Measurements from ENCODE around the gene SETMAR. TPM values are rescaled to one million over a fixed set of nuclear protein-coding genes. Genes with fewer than 3 reads are reported as not detected.

The SETMAR gene
- total and polyA plus RNA-seq, 12 donors = 11.5 to 53.7 (median 22.7) TPM

DNA sequence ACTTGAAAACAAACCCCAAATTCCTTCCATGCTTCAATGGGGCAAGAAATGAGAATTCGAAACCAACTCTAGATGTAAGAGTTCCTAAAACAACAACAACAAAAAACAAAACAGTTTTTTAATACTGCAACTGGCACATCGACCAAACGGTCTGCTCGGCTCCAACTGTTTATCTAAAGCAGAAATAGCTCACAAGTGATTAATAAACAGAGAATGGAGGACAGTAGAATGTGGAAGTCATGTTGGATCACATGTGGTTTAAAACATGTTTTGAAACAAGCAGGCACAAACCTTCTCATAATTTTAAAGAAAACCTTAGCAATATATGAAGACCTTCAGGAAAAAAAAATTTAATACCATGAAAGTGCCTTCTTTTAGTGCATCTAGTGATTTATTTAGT, 55.1 kb downstream of the SETMAR start:
- Histone ChIP-seq H3K9me3 (replicated peaks in 1 of 3) (no peaks in the 10 kb centered on the region), H3K4me3 (no peak overlapping the region), H3K36me3 (replicated peaks in 1 of 2) (no peaks in the 10 kb centered on the region), H3K4me1 (replicated peaks in 1 of 2) (peaks cover 14 to 22% of the 10 kb centered on the region in 2 donors), H3K27ac (no peak overlapping the region), H3K27me3 (no peaks in the 10 kb centered on the region)
- 77 to 93% (median 86%) methylated on average over 4 of the region's 4 CpGs for WGBS, 4 donors
- TF ChIP-seq POLR2A (IDR thresholded peaks at IDR 0.05) = no peak
- TF ChIP-seq, protein P1, sequence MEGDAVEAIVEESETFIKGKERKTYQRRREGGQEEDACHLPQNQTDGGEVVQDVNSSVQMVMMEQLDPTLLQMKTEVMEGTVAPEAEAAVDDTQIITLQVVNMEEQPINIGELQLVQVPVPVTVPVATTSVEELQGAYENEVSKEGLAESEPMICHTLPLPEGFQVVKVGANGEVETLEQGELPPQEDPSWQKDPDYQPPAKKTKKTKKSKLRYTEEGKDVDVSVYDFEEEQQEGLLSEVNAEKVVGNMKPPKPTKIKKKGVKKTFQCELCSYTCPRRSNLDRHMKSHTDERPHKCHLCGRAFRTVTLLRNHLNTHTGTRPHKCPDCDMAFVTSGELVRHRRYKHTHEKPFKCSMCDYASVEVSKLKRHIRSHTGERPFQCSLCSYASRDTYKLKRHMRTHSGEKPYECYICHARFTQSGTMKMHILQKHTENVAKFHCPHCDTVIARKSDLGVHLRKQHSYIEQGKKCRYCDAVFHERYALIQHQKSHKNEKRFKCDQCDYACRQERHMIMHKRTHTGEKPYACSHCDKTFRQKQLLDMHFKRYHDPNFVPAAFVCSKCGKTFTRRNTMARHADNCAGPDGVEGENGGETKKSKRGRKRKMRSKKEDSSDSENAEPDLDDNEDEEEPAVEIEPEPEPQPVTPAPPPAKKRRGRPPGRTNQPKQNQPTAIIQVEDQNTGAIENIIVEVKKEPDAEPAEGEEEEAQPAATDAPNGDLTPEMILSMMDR (IDR thresholded peaks at IDR 0.05) = no peak
- intact Hi-C loops (cut with DNase I) = loop anchor here in 1 of 2 donors (10.0 kb wide), 1 partner anchor 107 kb away; the partner anchor contains the start of gene SUMF1
- DNase-seq = no peak

DNA sequence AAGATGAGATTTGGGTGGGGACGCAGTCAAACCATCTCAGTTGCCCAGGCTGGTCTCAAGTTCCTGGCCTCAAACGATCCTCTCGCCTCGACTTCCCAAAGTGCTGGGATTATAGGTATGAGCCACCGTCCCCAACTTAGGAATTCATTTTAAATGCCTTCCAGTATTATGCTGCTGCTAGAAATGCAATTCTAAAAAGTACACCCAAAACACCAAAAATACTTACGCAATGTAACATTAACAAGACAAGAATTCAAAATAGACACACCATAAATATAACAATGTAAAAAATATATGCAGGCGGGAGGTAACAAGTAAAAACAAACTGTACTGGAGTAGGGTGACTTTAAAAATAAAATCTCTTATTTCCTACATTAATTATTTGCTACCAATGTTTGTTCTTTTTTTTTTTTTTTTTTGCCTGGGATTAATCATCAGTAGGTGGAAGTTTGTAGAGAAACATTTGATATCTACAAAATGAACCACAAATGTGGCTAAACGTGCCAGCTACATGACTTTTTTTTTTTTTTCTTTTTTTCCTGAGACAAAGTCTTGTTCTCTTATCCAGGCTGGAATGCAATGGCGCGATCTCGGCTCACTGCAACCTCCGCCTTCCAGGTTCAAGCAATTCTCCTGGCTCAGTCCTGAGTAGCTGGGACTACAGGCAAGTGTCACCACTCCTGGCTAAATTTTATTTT, 56.8 kb downstream of the SETMAR start:
- Histone ChIP-seq H3K9me3 (replicated peaks in 1 of 3) (no peaks in the 10 kb centered on the region), H3K27ac (no peak overlapping the region), H3K36me3 (replicated peaks in 1 of 2) (no peaks in the 10 kb centered on the region), H3K27me3 (no peaks in the 10 kb centered on the region), H3K4me3 (no peak overlapping the region), H3K4me1 (replicated peaks in 1 of 2) (peaks cover 9 to 13% of the 10 kb centered on the region in 2 donors)
- DNase-seq = no peak
- intact Hi-C loops (cut with DNase I) = loop anchor here in 1 of 2 donors (10.0 kb wide), 1 partner anchor 105 kb away; the partner anchor contains the start of gene SUMF1
- TF ChIP-seq POLR2A (IDR thresholded peaks at IDR 0.05) = no peak
- TF ChIP-seq, protein P1 (IDR thresholded peaks at IDR 0.05) = no peak
- WGBS, 4 donors = 83 to 95% (median 89%) methylated on average over 12 of the region's 12 CpGs

DNA sequence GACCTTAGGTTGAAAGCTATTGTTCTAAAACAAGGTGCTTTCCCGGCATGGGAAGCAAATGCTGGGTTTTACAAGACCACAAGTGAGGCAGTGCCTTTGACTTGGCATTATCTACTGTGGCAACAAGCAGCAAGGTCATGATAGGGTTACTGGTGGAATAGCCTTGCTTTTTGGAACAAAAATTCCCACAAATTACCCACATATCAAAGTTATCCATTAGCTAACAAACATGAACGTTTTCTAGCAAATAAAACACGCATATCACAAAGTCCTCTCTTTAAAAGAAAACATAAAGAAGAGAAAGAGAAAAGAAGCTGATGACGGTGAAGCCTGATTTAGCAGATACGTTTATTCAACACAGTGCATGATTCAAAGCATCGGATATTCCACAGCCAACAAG, 57.6 kb downstream of the SETMAR start:
- H3K36me3 ChIP-seq (replicated peaks in 1 of 2) = no peaks in the 10 kb centered on the region
- TF ChIP-seq, protein P1 (IDR thresholded peaks at IDR 0.05) = no peak
- TF ChIP-seq POLR2A (IDR thresholded peaks at IDR 0.05) = no peak
- WGBS, 4 donors = 71 to 81% (median 79%) methylated on average over 6 of the region's 6 CpGs
- no peak for DNase-seq
- no peak overlapping the region for H3K4me3 ChIP-seq
- peaks cover 2 to 5% of the 10 kb centered on the region in 2 donors for H3K4me1 ChIP-seq (replicated peaks in 1 of 2)
- H3K27me3 ChIP-seq = no peaks in the 10 kb centered on the region
- intact Hi-C loops (cut with DNase I) = no loop called here
- no peak overlapping the region for H3K27ac ChIP-seq
- H3K9me3 ChIP-seq (replicated peaks in 1 of 3) = no peaks in the 10 kb centered on the region

DNA sequence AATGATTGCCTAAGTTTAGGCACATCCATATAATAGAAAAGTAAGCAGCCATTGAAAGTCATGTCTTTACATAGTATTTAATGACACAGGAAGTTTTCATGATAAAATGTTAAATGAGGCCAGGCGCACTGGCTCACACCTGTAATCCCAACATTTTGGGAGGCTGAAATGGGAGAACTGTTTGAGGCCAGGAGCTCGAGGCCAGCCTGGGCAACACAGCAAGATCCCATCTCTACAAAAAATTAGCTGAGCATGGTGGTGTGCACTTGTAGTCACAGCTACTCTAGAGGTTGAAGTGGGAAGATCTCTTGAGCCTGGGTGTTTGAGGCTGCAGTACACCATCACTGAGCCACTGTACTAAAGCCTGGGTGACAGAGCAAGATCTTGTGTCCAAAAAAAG, 59.4 kb downstream of the SETMAR start:
- H3K27ac ChIP-seq = no peak overlapping the region
- H3K4me3 ChIP-seq = no peak overlapping the region
- no peaks in the 10 kb centered on the region for H3K36me3 ChIP-seq (replicated peaks in 1 of 2)
- no peaks in the 10 kb centered on the region for H3K27me3 ChIP-seq
- intact Hi-C loops (cut with DNase I) = no loop called here
- TF ChIP-seq, protein P1 (IDR thresholded peaks at IDR 0.05) = no peak
- TF ChIP-seq POLR2A (IDR thresholded peaks at IDR 0.05) = no peak
- WGBS, 4 donors = 94 to 100% (median 97%) methylated on average over 2 of the region's 2 CpGs
- DNase-seq = no peak
- no peaks in the 10 kb centered on the region for H3K9me3 ChIP-seq (replicated peaks in 1 of 3)
- H3K4me1 ChIP-seq (replicated peaks in 1 of 2) = no peaks in the 10 kb centered on the region

Other genes starting within 250 kb of the SETMAR start
- gene SUMF1, start 163.9 kb downstream of the SETMAR start, total RNA-seq = 100 to 1,000 TPM in 1 of 9 donors, 10 to 100 TPM in 8; 27.0 to 109 (median 43.8) TPM
- 10 to 100 TPM in 2 of 3 donors, 1 to 10 TPM in 1; 8.0 to 23.3 (median 11.5) TPM for gene SUMF1, start 163.9 kb downstream of the SETMAR start, polyA plus RNA-seq
- 100 to 1,000 TPM in 2 of 9 donors, 10 to 100 TPM in 7; 55.8 to 198 (median 82.2) TPM for gene ITPR1, start 190.0 kb downstream of the SETMAR start, total RNA-seq
- 10 to 100 TPM; 21.6 to 71.4 (median 24.9) TPM for gene ITPR1, start 190.0 kb downstream of the SETMAR start, polyA plus RNA-seq